ENCODE results near the gene DGAT2. TPM values are rescaled to one million over a fixed set of nuclear protein-coding genes. Genes with fewer than 3 reads are reported as not detected.

Gene DGAT2
- total RNA-seq, 1 donor from 2014 or later = 1.3 TPM

DNA sequence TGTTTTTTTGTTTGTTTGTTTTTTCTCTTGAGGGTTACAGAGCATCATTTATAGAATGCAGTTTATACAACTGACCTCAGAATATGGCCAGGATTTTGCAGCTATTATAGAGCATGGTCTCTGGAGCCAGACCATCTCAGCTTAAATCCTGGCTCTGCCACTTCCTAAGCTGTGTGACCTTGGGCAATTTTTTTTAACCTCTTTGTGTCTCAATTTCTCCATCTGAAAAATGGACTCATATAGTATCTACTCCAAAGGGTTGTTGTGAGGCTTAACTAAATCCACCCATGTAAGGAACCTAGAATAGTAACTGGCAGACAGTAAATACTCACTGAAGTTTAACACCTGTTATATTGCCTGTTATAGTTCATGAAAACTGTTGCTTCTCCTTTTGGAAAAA is 8.3 kb upstream of the DGAT2 start:
- TF ChIP-seq, protein P1, sequence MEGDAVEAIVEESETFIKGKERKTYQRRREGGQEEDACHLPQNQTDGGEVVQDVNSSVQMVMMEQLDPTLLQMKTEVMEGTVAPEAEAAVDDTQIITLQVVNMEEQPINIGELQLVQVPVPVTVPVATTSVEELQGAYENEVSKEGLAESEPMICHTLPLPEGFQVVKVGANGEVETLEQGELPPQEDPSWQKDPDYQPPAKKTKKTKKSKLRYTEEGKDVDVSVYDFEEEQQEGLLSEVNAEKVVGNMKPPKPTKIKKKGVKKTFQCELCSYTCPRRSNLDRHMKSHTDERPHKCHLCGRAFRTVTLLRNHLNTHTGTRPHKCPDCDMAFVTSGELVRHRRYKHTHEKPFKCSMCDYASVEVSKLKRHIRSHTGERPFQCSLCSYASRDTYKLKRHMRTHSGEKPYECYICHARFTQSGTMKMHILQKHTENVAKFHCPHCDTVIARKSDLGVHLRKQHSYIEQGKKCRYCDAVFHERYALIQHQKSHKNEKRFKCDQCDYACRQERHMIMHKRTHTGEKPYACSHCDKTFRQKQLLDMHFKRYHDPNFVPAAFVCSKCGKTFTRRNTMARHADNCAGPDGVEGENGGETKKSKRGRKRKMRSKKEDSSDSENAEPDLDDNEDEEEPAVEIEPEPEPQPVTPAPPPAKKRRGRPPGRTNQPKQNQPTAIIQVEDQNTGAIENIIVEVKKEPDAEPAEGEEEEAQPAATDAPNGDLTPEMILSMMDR (IDR thresholded peaks at IDR 0.05) = no peak
- no peak overlapping the region for H3K27ac Mint-ChIP-seq (ENCODE audit: unreplicated experiment)
- no peaks in the 10 kb centered on the region for H3K9me3 Mint-ChIP-seq (ENCODE audit: low read depth)
- peaks cover 9% of the 10 kb centered on the region for H3K27me3 Mint-ChIP-seq (ENCODE audit: low read depth)
- no peak overlapping the region for H3K4me3 Mint-ChIP-seq (ENCODE audit: unreplicated experiment)
- DNase-seq (ENCODE audit: low spot score) = no peak
- H3K4me1 Mint-ChIP-seq (ENCODE audit: low read depth) = peaks cover 4% of the 10 kb centered on the region
- peaks cover 1% of the 10 kb centered on the region for H3K36me3 Mint-ChIP-seq (ENCODE audit: low read depth)

DNA sequence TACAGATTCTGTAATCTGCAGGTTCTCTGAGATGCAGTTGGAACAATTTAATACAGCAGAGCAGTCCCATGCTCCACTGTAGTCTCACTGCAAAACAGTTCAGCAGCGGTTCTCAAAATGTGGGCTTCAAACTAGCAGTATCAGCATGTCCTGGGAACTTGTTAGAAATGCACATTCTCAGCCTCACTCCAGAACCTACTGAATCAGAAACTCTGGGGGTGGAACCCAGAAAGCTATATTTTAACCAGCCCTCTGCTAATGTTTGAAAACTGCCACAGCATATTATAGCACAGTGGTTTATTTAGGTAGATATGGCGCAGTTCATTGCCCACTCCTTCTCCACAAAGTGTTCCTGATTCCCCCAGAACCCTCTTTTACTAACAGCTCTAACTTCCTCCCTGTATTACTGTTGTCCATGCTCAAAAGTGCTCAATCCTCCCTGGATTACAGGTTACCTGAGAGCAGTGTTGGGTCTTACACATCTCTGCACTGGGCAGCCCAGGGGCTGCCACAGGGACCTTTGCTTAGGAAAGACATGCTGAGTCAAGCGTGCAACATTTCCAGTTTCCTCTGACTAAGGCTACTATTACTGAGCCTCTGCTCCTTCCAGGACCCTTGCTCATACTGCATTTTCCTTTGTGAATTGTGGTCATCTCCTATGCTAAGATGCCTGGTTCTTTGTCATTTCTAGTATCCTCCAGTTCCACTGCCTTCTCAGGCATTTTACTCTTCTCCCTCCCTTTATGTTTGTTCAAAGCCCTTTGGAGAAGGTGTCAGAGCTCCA is 7.7 kb upstream of the DGAT2 start:
- Mint-ChIP-seq H3K36me3 (ENCODE audit: low read depth) (no peaks in the 10 kb centered on the region), H3K4me1 (ENCODE audit: low read depth) (peaks cover 4% of the 10 kb centered on the region), H3K9me3 (ENCODE audit: low read depth) (no peaks in the 10 kb centered on the region), H3K27ac (ENCODE audit: unreplicated experiment) (no peak overlapping the region), H3K4me3 (ENCODE audit: unreplicated experiment) (no peak overlapping the region), H3K27me3 (ENCODE audit: low read depth) (peaks cover 4% of the 10 kb centered on the region)
- no peak for DNase-seq (ENCODE audit: low spot score)
- TF ChIP-seq, protein P1 (IDR thresholded peaks at IDR 0.05) = no peak

DNA sequence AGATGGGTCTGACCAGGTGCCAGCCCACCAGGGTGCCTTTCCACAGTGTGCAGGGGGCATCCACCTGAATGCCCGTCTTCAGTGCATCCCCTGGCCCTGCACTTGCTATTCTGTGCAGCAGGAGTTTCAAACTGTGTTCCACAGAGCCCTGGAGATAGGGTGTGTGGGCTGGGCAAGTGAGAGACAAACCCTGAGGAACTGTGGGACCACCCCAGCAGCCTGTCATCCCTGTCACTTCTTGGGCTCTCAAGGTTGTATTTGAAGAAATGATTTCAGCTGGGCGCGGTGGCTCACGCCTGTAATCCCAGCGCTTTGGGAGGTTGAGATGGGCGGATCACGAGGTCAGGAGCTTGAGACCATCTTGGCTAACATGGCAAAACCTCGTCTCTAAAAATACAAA is 6.4 kb upstream of the DGAT2 start:
- no peak overlapping the region for H3K4me3 Mint-ChIP-seq (ENCODE audit: unreplicated experiment)
- H3K9me3 Mint-ChIP-seq (ENCODE audit: low read depth) = no peaks in the 10 kb centered on the region
- H3K27ac Mint-ChIP-seq (ENCODE audit: unreplicated experiment) = no peak overlapping the region
- H3K27me3 Mint-ChIP-seq (ENCODE audit: low read depth) = peaks cover 3% of the 10 kb centered on the region
- TF ChIP-seq, protein P1 (IDR thresholded peaks at IDR 0.05) = no peak
- H3K36me3 Mint-ChIP-seq (ENCODE audit: low read depth) = no peaks in the 10 kb centered on the region
- no peak for DNase-seq (ENCODE audit: low spot score)
- peaks cover 10% of the 10 kb centered on the region for H3K4me1 Mint-ChIP-seq (ENCODE audit: low read depth)

DNA sequence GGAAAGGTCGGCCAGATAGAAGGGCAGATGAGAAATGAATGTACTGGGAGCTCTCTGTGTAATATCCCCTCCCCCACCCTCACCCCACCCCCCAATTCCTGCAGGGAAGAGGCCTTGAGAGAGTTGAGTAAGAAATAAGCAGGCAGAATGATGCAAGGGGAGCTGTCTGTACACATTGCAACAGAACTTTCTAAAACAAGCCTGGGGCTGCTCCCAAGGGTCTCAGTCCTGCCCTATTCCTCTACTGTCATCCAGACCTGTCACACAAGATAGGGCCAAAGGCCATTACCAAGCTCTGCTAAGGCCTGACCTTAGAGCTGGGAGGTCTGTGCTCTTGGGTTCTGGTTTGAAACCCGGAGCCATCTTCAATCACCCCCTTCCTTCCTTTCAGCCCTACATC is 5.7 kb upstream of the DGAT2 start:
- TF ChIP-seq, protein P1 (IDR thresholded peaks at IDR 0.05) = no peak
- Mint-ChIP-seq H3K27ac (ENCODE audit: unreplicated experiment) (no peak overlapping the region), H3K9me3 (ENCODE audit: low read depth) (no peaks in the 10 kb centered on the region), H3K27me3 (ENCODE audit: low read depth) (peaks cover 7% of the 10 kb centered on the region), H3K4me1 (ENCODE audit: low read depth) (peaks cover 14% of the 10 kb centered on the region), H3K4me3 (ENCODE audit: unreplicated experiment) (no peak overlapping the region), H3K36me3 (ENCODE audit: low read depth) (no peaks in the 10 kb centered on the region)
- DNase-seq (ENCODE audit: low spot score) = no peak

DNA sequence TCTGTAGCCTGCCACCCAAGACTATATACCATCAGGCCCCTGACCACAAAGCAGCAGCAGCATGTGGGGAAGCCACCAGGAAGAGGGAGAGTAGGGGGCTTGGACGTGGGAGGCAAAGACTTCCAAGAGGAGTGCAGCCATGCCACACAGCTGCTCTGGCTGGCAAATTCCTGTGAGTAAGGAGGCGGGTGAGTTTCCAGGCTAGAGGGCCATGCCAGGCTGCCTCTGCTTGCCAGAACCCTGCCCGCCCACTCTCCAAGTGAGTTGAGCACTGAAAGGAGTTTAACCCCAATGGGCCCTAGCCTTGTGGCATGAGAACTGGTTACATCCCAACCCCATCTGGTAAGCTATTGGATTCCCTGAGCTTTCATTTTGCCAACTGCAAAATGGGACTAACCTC is 4.7 kb upstream of the DGAT2 start:
- Mint-ChIP-seq H3K27me3 (ENCODE audit: low read depth) (peaks cover 7% of the 10 kb centered on the region), H3K4me3 (ENCODE audit: unreplicated experiment) (no peak overlapping the region), H3K27ac (ENCODE audit: unreplicated experiment) (no peak overlapping the region), H3K4me1 (ENCODE audit: low read depth) (peaks cover 18% of the 10 kb centered on the region), H3K9me3 (ENCODE audit: low read depth) (no peaks in the 10 kb centered on the region), H3K36me3 (ENCODE audit: low read depth) (no peaks in the 10 kb centered on the region)
- TF ChIP-seq, protein P1 (IDR thresholded peaks at IDR 0.05) = no peak
- DNase-seq (ENCODE audit: low spot score) = no peak

Measured in chondrocyte (in vitro differentiated cells).